ENCODE measurements around the gene CARS2. TPM values are rescaled to one million over a fixed set of nuclear protein-coding genes. Genes with fewer than 3 reads are reported as not detected.

The CARS2 gene
- total RNA-seq, 8 experiments from 2014 or later = 35.6 to 64.2 (median 55.0) TPM

DNA sequence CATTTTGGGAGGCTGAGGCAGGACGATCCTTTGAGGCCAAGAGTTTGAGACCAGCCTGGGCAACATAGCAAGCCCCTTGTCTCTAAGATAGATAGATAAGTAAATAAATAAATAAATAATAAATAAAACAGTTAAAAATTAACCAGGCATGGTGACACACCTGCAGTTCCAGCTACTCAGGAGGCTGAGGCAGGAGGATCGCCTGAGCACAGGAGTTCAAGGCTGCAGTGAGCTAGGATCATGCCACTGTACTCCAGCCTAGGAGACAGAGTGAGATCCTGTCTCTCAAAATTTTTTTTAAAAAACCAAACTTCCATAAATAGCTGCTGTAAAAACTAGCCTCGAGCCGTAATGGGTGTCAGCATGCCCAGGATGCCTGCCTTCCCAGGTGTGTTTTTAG is 104.9 kb downstream of the CARS2 start:
- ATAC-seq (replicated peaks in 6 of 8) = no peak
- Histone ChIP-seq H3K4me1 (replicated peaks in 1 of 2) (peaks cover 0 to 4% of the 10 kb centered on the region in 2 donors), H3K27ac (no peak overlapping the region), H3K4me3 (no peak overlapping the region)
- in situ Hi-C loops (cut with MboI; ENCODE audit: low pct_unique_long_range_greater_than_20kb in 2 of 9, low sequenced_read_pairs in 9 of 9, unreplicated experiment in 9 of 9) = no loop called here
- 70 to 100% (median 92%) methylated on average over 1 to 4 of the region's 4 CpGs; no CpG with 5 or more reads in 1 of the 10 experiments for WGBS, 10 experiments

DNA sequence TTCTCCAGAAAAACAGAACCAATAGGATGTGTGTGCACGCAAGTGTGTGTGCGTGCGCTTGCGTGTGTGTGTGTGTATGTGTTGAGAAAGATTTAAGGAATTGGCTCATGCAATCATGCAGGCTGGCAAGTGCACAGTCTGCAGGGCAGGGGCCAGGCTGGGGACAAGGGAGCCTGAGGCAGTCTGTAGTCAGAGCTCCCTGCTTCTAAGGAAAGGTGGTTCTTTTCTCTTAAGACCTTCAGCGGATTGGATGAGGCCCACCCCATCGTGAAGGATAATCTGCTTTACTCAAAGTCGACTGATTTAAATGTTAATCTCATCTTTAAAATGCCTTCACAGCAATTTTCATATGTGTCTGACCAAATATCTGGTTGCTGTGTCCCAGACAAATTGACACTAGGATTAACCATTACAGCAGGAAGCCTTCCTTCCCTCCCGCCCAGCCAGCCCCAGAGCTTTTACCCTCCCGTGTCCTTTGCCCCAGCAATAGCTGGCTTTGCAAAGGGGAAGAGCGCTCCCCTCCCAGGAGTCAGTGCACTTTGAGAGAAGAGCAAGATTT is 105.6 kb downstream of the CARS2 start:
- in situ Hi-C loops (cut with MboI; ENCODE audit: low pct_unique_long_range_greater_than_20kb in 2 of 9, low sequenced_read_pairs in 9 of 9, unreplicated experiment in 9 of 9) = no loop called here
- WGBS, 10 experiments = 50 to 100% (median 83%) methylated on average over 1 to 6 of the region's 10 CpGs; no CpG with 5 or more reads in 3 of the 10 experiments
- ATAC-seq (replicated peaks in 6 of 8) = peak in 1 of 8 experiments; percentile 87
- H3K27ac ChIP-seq = no peak overlapping the region
- peaks cover 0 to 4% of the 10 kb centered on the region in 2 donors for H3K4me1 ChIP-seq (replicated peaks in 1 of 2)
- no peak overlapping the region for H3K4me3 ChIP-seq

- in situ Hi-C loops (cut with MboI; ENCODE audit: low pct_unique_long_range_greater_than_20kb in 2 of 9, low sequenced_read_pairs in 9 of 9, unreplicated experiment in 9 of 9) = loop anchor here in 1 of 9 experiments (25.0 kb wide), 1 partner anchor 215 kb away; no protein-coding TSS in a partner anchor
- ATAC-seq (replicated peaks in 6 of 8) = no peak
- 64 to 100% (median 80%) methylated on average over 1 to 14 of the region's 16 CpGs for WGBS, 10 experiments
These were observed 108.8 kb downstream of the CARS2 start for GRCh38 chr13:110597041-110597689.

DNA sequence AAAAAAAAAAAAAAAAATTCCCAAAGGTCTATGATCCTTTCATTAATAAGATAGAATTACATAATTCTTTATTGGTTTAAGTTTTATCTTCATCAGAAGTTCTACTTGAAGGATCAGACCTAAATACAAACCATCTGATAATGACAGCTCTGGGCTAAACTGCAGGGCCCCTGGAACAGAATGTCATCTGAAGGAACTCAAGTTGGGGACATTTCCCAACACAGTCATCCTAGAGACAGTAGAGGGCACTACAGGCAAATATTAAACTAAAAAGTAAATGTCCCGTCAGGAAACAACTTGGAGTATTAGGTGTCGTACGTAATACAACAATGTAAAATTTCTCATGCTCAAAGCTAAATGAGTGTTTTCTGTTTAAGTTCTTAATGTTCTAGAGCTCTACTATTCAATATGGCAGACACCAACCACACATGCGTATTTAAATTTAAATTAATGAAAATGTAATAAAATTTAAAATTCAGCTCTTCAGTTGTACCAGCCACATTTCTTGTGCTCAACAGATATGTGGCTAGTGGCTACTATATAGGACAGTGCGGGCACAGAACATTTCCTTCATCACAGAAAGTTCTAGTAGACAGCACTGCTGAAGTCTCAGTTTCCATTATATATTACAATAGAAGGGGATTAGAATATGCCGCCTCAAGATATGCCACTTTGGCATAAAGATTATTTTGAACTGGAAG is 112.3 kb downstream of the CARS2 start:
- Histone ChIP-seq H3K27ac (no peak overlapping the region), H3K4me1 (replicated peaks in 1 of 2) (peaks cover 0 to 4% of the 10 kb centered on the region in 2 donors), H3K4me3 (no peak overlapping the region)
- ATAC-seq (replicated peaks in 6 of 8) = peak; percentile 41 to 92 (median 62)
- 16 to 81% (median 64%) methylated on average over 3 to 6 of the region's 6 CpGs for WGBS, 10 experiments
- in situ Hi-C loops (cut with MboI; ENCODE audit: low pct_unique_long_range_greater_than_20kb in 2 of 9, low sequenced_read_pairs in 9 of 9, unreplicated experiment in 9 of 9) = loop anchor here in 1 of 9 experiments (25.0 kb wide), 1 partner anchor 219 kb away; no protein-coding TSS in a partner anchor

More at GRCh38 chr13:110597041-110597689, 108.8 kb downstream of the CARS2 start:
- H3K4me3 ChIP-seq = no peak overlapping the region
- peaks cover 0 to 4% of the 10 kb centered on the region in 2 donors for H3K4me1 ChIP-seq (replicated peaks in 1 of 2)
- no peak overlapping the region for H3K27ac ChIP-seq

- WGBS, 10 experiments = 0 to 83% (median 73%) methylated on average over 1 to 2 of the region's 2 CpGs; no CpG with 5 or more reads in 3 of the 10 experiments
- in situ Hi-C loops (cut with MboI; ENCODE audit: low pct_unique_long_range_greater_than_20kb in 2 of 9, low sequenced_read_pairs in 9 of 9, unreplicated experiment in 9 of 9) = loop anchor here in 1 of 9 experiments (25.0 kb wide), 1 partner anchor 220 kb away; no protein-coding TSS in a partner anchor
- H3K4me1 ChIP-seq (replicated peaks in 1 of 2) = peaks cover 0 to 4% of the 10 kb centered on the region in 2 donors
- no peak overlapping the region for H3K27ac ChIP-seq
- H3K4me3 ChIP-seq = no peak overlapping the region
- ATAC-seq (replicated peaks in 6 of 8) = peak in 1 of 8 experiments; percentile 66
These were observed 113.3 kb downstream of the CARS2 start for GRCh38 chr13:110592665-110593064.

Other genes starting within 250 kb of the CARS2 start
- 10 to 100 TPM in 1 of 8 experiments, 1 to 10 TPM in 5, under 1 TPM in 2; 0.58 to 11.8 (median 2.6) TPM for gene RAB20, start 144.4 kb downstream of the CARS2 start, total RNA-seq
- gene NAXD, start 90.6 kb downstream of the CARS2 start, total RNA-seq = 10 to 100 TPM; 19.9 to 39.4 (median 29.0) TPM
- 10 to 100 TPM in 5 of 8 experiments, 1 to 10 TPM in 3; 4.7 to 21.8 (median 10.6) TPM for gene ING1, start 7.6 kb upstream of the CARS2 start, total RNA-seq
- gene ANKRD10, start 209.0 kb upstream of the CARS2 start, total RNA-seq = 100 to 1,000 TPM in 5 of 8 experiments, 10 to 100 TPM in 3; 75.5 to 247 (median 108) TPM

Measured in motor neuron (in vitro differentiated cells).